ENCODE data around the gene EIF4A3. TPM values are rescaled to one million over a fixed set of nuclear protein-coding genes. Genes with fewer than 3 reads are reported as not detected.

Gene EIF4A3
- total RNA-seq, 2 donors from 2014 or later = 16.8 to 40.7 TPM

DNA sequence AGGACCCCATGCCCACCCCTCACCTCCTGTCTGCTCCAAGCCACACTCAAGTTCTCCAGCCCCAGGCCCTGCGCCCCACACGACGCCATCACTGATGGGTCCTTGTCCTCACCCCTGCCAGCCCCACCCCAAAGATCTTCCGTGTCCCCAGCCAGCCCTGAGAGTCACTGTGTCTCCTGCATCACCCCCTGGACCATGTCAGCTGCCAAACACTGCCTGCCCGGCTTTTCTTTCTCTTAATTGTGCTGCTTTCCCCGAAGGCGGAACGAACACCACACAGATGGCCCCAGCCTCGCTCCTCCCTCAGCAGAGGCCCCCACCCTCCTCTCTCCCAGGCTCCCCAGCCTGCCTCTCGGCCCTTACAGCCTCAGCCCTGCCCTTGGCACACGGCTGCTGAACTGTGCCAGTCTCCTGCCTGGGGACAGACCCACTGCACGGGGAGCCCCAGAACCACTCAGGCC, 50.3 kb downstream of the EIF4A3 start:
- 74 to 80% methylated on average over 12 of the region's 12 CpGs for WGBS, 2 donors
- TF ChIP-seq POLR2A (IDR thresholded peaks at IDR 0.05) = no peak
- TF ChIP-seq, protein P1, sequence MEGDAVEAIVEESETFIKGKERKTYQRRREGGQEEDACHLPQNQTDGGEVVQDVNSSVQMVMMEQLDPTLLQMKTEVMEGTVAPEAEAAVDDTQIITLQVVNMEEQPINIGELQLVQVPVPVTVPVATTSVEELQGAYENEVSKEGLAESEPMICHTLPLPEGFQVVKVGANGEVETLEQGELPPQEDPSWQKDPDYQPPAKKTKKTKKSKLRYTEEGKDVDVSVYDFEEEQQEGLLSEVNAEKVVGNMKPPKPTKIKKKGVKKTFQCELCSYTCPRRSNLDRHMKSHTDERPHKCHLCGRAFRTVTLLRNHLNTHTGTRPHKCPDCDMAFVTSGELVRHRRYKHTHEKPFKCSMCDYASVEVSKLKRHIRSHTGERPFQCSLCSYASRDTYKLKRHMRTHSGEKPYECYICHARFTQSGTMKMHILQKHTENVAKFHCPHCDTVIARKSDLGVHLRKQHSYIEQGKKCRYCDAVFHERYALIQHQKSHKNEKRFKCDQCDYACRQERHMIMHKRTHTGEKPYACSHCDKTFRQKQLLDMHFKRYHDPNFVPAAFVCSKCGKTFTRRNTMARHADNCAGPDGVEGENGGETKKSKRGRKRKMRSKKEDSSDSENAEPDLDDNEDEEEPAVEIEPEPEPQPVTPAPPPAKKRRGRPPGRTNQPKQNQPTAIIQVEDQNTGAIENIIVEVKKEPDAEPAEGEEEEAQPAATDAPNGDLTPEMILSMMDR (IDR thresholded peaks at IDR 0.05) = no peak
- Histone ChIP-seq H3K4me3 (no peak overlapping the region), H3K27me3 (no peaks in the 10 kb centered on the region), H3K36me3 (replicated peaks in 1 of 2; ENCODE audit: insufficient read depth in 1 of 2, low read depth in 2 of 2) (no peaks in the 10 kb centered on the region), H3K27ac (no peak overlapping the region), H3K9me3 (no peaks in the 10 kb centered on the region), H3K4me1 (no peaks in the 10 kb centered on the region)
- DNase-seq = no peak
- no peak for ATAC-seq
- intact Hi-C loops (cut with DNase I) = loop anchor here (10.0 kb wide), 1 partner anchor 168 kb away; the partner anchor contains the start of gene RNF213

DNA sequence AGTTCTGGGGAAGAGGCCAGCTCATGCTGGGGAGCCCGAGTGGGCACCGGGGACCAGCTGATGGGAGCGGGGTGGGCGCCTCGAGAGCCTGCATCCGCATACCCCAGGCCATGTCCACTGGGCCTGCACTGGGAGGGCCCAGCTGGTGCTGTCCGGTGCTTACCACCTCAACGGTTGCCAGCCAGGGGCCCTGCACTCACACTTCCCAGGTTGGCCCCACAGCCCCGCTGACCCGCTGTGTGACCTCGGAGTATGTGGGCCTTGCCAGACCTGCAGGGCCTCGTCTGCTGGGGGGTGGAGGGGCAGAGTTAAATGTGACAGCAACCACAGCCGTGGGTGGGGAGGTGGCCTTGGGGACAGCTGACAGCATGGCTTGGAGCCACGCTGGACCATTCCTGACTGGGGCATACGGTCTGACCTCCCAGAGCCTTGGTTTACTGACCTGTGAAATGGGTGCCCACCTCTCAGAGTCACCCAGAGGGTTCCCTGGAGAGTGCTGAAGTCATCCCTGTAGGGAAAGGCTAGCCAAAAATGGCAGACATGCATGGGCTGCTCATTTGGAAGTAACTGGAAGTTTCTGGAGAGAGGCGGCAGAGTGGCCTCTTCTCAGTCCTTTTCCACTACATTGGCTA, 51.0 kb downstream of the EIF4A3 start:
- no peak for ATAC-seq
- Histone ChIP-seq H3K4me1 (no peaks in the 10 kb centered on the region), H3K36me3 (replicated peaks in 1 of 2; ENCODE audit: insufficient read depth in 1 of 2, low read depth in 2 of 2) (no peaks in the 10 kb centered on the region), H3K4me3 (no peak overlapping the region), H3K9me3 (no peaks in the 10 kb centered on the region), H3K27ac (no peak overlapping the region), H3K27me3 (no peaks in the 10 kb centered on the region)
- TF ChIP-seq, protein P1 (IDR thresholded peaks at IDR 0.05) = no peak
- TF ChIP-seq POLR2A (IDR thresholded peaks at IDR 0.05) = no peak
- no peak for DNase-seq
- intact Hi-C loops (cut with DNase I) = loop anchor here (10.0 kb wide), 1 partner anchor 169 kb away; the partner anchor contains the start of gene RNF213
- 77% methylated on average over 16 of the region's 16 CpGs; no CpG with 5 or more reads in 1 of the 2 donors for WGBS, 2 donors

DNA sequence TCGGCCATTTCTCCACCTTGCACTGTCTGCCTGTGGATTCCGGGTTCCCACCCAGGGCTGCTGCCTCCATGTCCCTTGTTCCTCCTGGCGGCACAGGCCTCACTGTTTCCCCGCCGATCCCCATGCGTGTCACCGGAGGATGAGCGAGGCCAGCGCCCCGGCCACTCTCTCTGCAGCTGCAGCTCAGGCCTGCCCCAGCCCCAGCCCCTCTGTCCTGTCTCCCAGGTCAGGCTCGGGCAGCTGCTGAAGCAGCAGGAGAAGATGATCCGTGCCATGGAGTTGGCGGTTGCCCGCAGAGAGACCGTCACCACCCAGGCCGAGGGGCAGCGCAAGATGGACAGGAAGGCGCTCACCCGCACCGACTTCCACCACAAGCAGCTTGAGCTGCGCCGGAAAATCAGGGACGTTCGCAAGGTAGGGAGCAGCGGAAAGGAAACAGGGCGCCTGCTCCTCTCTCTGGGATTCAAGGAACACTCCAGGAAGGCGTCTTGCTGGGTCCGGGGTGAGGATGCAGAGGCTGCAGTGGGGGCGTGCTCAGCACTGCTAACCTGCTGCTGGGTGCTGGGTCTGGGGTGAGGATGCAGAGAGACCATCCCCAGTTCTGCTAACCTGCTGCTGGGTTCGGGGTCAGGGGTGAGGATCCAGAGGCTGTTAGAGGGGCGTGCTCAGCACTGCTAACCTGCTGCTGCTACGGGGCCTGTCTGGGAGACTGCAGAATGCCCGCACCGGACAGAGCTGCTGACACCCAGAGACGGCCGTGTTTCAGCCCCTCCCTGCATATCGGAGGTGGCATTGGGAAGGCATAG, 51.7 kb downstream of the EIF4A3 start:
- ATAC-seq (no peak), DNase-seq (no peak)
- Histone ChIP-seq H3K9me3 (no peaks in the 10 kb centered on the region), H3K27ac (no peak overlapping the region), H3K36me3 (replicated peaks in 1 of 2; ENCODE audit: insufficient read depth in 1 of 2, low read depth in 2 of 2) (no peaks in the 10 kb centered on the region), H3K4me1 (no peaks in the 10 kb centered on the region), H3K27me3 (no peaks in the 10 kb centered on the region), H3K4me3 (no peak overlapping the region)
- TF ChIP-seq POLR2A (IDR thresholded peaks at IDR 0.05) = no peak
- TF ChIP-seq, protein P1 (IDR thresholded peaks at IDR 0.05) = no peak
- intact Hi-C loops (cut with DNase I) = loop anchor here (10.0 kb wide), 1 partner anchor 170 kb away; the partner anchor contains the start of gene RNF213
- 79 to 80% methylated on average over 21 to 35 of the region's 37 CpGs for WGBS, 2 donors

DNA sequence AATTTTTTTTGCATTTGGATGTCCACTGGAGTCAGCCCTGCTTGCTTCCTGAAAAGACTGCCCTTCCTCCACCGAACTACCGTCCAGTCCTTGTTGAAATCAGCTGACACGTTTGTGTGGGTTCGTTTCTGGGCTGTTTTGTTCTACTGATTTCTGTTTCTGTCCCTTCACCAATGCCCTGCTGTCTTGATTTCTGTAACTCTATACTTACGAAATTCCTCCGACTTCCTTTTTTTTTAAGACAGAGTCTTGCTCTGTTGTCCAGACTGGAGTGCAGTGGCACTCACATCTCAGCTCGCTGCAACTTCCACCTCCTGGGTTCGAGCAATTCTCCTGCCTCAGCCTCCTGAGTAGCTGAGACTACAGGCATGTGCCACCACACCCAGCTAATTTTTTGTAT, 54.0 kb downstream of the EIF4A3 start:
- 54 to 58% methylated on average over 8 of the region's 8 CpGs for WGBS, 2 donors
- Histone ChIP-seq H3K4me3 (no peak overlapping the region), H3K36me3 (replicated peaks in 1 of 2; ENCODE audit: insufficient read depth in 1 of 2, low read depth in 2 of 2) (no peaks in the 10 kb centered on the region), H3K27ac (peak overlapping the region in 1 of 4 donors; percentile 46), H3K4me1 (no peaks in the 10 kb centered on the region), H3K9me3 (no peaks in the 10 kb centered on the region), H3K27me3 (no peaks in the 10 kb centered on the region)
- TF ChIP-seq POLR2A (IDR thresholded peaks at IDR 0.05) = no peak
- TF ChIP-seq, protein P1 (IDR thresholded peaks at IDR 0.05) = no peak
- intact Hi-C loops (cut with DNase I) = loop anchor here (10.0 kb wide), 1 partner anchor 172 kb away; the partner anchor contains the start of gene RNF213
- DNase-seq (peak in 1 of 4 donors; percentile 61), ATAC-seq (no peak)

All from body of pancreas (tissue), 4 donors.